Myocyte (in vitro differentiated cells): ENCODE data around the gene REXO1. TPM values are rescaled to one million over a fixed set of nuclear protein-coding genes. Genes with fewer than 3 reads are reported as not detected.
A peak's percentile ranks its signal among the peaks of the same experiment; 100 is the strongest.
"Not testable (repeated sequence)": the region's sequence is repeated elsewhere in the genome, so short reads cannot be mapped to it uniquely, and the experiment has no call there.

Experiments
- DNase-seq: peaks from one replicate; pipeline ENCODE4 v3.0.0-alpha.2; 2012; ENCODE audit warnings: low read depth
- total RNA-seq: library from RNA; depleted of rRNA; stranded (reverse); fragments of >200 nt; gene quantifications from 2 replicates; pipeline ENCODE4 v1.2.3, GENCODE V29; 2014

REXO1 gene
- total RNA-seq, 1 donor from 2014 or later, result 9.4 TPM

DNA sequence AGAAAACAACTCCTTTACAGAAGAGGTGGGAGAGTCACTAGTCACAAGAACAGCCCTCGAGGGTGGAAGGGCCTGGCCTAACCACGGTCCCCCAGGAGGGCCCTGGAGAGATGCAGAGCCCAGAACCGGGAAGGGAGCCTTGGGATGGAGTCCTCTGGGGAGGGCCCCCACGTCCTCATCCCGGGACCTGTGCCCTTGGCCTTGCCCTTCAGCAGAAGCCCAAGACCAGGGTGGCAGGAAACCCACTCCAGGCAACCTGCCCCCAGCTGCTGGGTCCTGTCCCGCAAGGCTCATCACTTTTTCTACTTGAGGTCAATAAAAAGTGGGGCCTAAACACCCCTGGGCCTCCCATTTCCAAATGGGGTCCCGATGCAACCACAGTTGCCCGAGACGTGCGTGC lies 33.9 kb downstream of the REXO1 start:
- no peak for DNase-seq

DNA sequence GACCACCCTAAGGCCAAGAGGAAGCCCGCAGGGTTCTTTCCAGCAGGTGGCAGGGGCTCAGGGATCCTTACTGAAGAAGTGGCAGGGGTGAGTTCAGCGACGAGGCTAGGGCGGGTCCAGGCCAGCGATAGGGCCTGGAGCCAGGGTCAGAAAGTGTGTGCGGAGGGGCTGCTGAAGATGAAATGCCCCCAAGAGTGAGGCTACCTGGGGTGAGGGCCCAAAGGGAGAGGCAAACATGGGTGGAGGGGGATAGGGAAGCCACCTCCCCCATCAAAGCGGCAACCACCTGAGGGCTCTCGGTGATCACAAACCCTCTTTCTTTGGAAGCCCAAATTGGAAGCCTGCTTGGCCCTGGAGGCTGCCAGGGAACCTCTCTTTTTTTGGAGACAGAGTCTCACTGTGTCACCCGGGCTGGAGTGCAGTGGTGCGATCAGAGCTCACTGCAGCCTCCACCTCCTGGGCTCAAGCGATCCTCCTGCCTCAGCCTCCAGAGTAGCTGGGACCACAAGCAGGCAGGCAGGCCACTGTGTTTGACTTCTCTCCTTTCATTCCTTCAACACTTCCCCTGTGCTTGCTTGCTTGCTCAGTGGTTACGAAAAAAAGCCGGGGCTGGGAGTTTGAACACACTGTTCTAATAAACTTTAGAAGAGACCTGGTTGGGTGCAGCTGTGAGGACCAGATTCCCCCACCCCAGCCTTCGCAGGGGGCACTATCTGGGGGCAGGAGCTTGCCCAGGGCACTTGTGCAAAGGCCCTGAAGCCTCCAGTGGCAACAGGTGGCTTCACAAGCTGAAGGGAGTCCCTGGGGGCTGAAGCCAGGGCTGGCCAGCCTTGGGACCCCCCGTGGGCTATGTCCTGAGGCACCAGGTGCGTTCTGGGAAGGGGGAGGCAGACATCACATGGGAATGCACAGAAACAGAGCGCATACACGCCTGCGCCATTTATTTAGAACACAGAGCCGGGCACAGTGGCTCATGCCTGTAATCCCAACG lies 34.8 kb downstream of the REXO1 start:
- no peak for DNase-seq

DNA sequence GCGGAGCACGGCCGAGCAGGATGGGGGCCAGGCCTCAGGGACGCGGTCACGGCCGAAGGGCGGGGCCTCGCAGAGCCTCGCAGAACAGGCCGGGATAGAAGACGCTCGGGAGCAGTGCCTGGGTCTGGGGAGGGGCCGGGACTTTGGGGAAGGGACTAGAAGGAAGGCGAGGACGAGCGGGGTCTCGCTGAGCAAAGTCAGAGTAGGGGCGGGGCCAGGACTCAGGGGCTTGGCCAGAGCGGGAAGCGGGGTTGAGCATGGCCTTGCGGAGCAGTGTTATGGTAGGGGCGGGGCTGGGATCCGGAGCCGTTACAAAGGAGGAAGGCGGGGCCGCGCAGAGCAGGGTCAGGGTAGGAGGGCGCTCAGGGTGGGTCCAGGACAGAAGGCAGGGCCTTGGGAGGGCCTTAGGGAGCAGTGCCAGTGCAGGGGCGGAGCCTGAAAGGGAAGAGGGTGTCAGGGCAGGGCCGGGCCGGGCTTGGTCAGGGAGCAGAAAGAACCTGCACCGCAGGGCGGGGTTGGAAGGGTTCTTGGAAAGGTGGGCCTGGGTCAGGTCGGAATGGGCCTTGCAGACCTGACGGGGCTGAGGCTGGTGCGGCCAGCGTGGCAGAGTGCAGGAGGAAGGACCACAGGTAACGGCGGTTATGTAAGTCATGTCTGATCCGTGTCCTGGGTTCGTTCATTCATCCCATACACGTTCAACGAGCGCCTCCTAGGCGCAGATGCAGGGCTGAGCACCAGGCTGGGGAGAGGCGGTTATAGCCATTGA lies 35.7 kb downstream of the REXO1 start:
- peak; percentile 91 for DNase-seq

DNA sequence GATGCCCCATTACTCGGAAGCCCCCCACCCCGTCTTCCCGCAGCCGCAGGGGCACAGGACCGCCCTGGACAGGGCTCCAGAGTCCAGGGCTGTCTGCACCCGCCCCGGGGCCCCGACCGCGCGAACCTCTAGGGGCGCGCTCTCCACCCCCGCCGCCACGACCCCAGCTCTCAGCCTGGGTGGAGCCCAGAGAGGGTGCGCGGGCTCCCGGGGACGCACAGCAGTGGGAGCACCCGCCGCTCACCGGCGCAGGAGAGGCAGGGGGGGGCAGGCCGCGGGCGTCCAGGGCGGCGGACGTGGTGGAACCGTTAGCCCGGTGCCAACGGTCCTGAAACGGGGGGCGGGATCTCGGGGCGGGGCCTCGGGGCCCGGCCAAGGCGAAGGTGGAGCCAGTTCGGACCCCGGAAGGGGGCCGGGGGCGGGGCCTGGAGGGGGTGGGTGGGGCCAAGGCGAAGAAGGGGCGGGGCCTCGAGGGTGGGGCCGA lies 36.3 kb downstream of the REXO1 start, which contains the start of gene ATP8B3:
ATP8B3 (minus strand) TSS at position 335 of the 484 bp plus-strand sequence. CDS start 540 bp downstream, outside the sequence.
- DNase-seq, result no peak

DNA sequence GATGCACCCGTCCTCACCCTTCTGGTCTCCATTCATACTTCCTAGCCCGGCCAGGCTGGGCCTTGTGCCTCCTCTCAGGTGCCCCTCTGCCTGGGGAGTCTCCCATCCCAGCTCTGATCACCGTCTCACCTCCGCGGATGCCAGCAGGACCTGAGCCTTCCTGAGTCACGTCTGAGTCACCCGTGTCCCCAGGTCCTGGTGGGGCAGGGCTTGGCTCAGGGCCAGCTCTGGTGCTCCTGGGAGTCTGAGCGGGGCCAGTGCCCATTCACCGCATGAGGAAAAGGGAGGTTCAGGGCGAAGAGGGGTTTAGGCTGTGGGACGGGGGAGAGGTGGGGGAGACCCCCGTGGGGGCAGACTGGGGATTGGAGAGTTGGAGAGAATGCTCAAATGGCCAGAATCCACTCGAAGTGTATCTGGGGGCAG lies 36.8 kb downstream of the REXO1 start:
- DNase-seq, result no peak

DNA sequence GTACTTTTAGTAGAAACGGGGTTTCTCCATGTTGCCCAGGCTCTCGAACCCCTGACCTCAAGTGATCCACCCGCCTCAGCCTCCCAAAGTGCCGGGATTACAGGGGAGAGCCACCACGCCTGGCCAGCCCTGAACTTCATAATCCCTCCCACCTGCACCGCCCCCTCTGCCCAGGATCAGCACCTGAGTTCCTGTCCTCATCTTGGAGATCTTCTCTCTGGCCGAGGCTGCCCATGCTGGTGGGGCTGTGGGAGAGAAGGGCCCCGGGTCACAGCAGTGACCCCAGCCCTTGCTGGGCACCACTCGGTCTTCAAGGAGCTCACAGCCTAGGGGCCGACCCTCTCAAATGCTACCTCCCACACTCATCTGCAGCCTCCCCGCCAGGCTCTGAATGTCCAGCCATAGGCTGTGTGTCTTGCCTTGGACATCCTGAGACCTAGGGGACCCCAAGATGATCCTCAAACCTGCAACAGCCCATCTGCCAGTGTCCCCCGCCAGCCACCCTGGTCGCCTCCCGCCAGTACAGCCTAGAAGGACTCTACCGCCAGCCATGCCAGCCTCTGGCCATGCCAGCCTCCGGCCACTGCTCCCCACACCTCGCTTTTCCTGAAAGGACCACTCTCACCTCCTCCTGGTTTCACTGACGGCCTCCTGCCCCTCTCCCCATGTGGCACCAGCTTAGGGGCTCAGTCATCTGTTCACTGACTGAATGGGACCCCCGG lies 37.7 kb downstream of the REXO1 start:
- DNase-seq, result no peak

DNA sequence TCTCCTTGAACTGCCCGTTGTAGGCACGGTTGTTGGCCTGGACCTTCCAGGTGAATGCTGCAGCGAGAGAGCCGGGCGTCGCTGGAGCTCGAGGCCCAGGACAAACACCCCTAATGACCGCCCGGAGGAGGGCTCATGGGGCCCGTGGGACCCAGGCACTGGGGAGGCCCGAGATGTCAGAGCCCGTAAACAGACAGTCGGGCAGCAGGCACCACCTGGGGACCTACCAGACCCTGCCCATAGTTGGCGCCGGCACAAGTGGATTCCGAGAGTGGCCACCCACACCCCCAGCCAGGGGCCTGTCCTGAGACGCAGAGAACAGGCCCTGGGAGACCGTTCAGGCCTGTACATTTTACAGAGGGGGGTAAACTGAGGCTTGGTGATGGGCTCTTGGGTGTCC lies 38.6 kb downstream of the REXO1 start:
- DNase-seq, result no peak

DNA sequence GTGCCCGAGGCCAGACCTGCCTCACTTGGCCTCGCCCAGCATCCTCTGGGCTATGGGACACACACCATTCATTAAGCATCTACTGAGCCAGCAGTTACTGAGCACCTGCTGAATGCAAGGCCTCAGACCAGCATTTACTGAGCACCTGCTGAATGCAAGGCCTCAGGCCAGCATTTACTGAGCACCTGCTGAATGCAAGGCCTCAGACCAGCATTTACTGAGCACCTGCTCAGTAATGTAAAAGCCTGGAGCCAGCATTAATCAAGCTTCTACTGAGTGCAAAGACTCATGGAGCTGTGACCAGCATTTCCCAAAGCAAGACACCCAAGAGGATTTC lies 39.9 kb downstream of the REXO1 start:
- DNase-seq, result no peak

DNA sequence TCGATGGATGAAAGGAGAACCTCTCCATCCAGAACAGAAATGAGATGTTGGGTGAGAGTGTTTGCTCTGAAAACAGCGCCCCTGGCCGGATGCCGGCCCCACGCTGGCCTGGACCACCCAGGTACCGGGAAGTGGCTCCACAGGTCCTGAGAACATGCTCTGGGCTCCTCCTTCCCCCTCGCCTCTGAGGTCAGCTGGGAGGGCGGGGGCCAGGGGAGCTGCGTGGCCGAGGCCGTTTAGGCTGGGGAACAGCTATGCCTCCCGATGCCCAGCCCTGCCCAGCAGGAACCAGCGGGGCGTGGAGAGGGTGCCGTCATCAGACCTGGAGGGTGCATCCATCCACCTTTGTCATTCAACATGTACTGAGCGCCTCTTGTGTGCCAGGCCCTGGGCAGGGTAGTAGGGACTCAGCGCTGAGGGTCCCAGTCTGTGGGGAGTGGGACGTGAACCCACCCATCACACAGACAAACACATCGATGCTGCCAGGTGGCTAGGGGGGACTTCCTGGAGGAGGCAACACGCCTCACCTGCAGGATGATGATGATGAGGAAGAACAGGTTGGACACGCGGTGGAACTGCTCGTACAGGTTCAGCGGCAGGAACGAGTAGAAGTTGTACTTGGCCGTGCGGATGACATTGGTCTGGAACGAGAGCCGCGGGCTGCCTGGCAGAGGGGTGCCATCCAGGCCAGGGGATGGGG lies 40.4 kb downstream of the REXO1 start:
- no peak for DNase-seq

DNA sequence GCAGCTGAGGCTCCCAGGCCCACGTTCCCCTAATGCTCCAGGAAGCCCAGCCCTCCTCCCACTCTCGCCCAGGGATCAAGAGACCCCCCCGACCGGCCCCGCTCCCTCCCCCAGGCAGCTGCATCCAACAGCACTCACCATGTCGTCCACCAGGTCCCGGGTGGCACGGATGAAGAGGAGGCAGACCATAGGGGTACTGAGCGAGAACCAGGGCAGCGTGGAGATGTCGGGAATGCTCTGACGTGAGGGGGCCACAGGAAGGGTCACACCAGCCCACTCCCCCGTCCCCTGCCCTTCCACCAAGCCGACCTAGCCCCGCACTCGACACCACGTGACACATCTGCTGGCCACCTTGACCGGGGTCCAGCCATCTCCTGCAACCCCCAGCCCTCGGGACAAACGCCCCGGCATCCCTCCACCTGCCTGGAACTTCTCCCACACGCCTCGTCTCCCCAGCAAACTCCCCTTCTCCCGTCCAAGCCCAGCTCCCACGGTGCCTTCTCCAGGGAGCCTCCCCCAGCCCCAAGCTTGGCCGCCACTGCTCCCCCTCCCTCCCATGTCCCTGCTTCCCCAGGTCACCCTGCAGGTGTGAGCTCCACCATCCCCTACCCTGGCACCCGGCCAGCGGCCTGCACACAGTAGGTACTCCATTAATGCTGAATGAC lies 41.1 kb downstream of the REXO1 start:
- no peak for DNase-seq

DNA sequence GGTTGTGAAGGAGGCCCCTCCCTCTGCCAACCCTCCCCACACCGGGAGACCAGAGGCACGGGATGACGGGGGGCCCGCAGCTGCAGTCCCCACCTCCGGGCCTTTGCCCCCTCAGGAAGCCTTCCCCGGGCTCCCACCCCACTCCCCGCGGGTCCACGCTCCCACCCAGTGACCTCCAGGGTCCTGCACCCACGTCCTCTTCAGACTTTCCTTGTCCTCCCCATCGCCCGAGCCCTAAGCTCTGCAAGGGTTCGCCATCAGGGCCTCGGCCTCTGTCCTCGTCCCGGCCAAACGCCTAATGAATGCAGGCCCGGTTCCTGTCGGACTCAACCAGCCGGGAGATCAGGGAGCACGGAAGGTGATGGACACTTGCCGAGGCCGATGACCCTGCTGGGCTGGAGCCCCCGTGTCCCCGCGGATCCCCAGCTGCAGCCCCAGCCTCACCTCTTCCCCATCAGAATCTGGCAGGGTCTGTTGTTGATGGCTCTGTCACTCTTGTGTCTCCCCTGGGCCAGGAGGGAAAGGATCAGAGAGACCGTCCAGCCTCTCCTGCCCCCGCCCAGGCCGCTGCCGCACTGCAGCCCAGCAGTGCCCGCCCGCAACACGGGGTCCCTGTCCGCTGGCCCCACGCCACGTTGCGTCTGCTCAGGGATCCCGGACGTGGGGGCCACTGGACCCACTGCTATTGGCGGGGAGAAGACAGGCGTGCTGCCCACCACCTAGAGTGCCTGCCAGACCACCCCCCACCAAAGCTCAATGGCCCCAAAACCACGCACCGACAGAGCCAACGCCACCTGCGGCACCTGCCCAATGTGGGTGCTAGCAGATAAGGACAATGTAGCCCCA lies 41.9 kb downstream of the REXO1 start:
- DNase-seq, result no peak

DNA sequence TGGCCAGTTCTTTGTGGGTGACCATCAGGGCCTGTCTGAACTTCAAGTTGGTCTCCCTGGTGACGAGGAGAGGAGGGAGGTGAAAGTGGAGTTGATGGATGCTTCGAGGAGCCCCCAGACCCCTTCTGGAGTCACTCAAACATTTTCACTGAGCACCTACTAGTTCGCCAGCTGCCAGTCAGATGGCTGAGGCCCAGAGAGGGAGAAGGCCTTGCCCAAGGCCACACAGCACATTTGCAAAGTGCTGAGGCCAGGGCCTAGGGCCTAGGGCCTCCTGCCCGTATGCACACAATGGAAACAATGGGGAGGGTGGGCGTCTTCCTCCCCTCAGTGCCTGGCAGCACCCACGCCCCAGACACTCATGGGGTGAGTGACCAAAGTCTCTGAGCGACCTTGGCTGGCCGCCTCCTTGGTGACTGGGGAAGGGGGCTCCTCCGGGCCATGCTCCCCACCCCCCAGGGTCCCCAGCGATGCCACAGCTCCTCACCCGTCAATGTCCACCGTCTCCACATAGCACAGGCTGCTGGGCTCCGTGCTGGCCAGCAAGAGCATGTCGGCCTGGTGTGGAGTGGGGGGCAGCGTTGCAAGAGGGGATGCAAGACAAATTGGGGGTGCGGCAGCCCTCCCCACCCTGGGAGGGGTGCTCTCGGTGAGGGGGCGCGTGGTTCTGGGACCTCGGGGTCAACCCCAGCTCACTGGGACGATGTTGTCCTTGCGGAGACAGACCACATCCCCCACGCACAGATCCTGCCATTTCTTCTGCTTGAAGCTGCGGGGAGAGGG lies 42.7 kb downstream of the REXO1 start:
- no peak for DNase-seq

DNA sequence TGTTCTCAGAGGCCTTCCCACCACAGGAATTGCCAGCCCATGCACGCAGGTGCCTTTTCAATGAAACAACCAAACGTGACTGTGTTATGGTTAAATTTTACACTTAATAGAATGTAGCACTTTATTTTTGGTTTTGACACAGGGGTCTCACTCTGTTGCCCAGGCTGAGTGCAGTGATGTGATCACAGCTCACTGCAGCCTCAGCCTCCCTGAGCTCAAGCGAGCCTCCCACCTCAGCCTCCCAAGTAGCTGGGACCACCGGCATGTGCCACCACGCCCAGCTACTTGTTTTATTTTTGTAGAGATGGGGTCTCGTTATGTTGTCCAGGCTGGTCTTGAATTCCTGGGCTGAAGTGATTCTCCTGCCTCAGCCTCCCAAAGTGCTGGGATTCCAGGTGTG lies 43.4 kb downstream of the REXO1 start:
- no peak for DNase-seq

DNA sequence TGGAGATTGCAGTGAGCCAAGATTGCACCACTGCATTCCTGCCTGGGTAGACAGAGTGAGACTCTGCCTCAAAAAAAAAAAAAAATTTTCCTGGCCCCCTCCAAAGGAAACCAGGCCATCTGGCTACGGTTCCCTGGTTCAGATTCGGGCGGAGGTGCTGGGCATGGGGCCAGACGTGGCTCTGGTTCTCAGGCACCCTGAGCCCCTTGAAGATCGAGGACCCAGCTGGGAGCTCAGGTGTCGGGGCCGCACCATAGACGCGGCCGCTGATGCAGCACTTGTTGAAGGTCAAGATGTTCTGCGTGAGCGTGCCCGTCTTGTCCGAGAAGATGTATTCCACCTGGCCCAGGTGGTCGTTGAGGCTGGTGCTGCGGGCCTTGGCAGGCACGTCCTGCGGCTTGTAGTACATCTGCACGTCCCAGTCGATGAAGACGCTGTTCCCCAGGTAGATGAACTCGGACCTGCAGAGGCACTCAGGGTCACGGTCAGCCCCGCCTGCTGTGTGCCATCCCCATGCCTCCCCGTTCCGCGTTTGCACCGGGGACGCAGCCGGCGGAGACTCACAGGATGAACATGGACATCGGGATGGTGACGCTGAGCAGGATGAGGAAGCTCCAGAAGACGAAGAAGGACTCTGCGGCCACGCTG lies 48.5 kb downstream of the REXO1 start:
- no peak for DNase-seq

DNA sequence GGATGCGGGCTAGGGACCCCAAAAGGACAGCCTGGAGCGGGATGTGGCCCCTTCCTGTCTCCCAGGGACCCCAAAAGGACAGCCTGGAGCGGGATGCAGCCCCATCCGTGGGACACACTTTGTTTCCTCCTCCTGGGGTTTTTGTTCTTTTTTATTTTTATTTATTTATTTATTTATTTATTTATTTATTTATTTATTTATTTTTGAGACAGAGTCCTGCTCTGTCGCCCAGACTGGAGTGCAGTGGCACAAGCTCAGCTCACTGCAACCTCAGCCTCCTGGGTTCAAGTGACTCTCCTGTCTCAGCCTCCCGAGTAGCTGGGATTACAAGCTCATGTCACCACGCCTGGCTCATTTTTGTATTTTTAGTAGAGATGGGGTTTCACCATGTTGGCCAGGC lies 51.0 kb downstream of the REXO1 start:
- DNase-seq, result not testable (repeated sequence)

DNA sequence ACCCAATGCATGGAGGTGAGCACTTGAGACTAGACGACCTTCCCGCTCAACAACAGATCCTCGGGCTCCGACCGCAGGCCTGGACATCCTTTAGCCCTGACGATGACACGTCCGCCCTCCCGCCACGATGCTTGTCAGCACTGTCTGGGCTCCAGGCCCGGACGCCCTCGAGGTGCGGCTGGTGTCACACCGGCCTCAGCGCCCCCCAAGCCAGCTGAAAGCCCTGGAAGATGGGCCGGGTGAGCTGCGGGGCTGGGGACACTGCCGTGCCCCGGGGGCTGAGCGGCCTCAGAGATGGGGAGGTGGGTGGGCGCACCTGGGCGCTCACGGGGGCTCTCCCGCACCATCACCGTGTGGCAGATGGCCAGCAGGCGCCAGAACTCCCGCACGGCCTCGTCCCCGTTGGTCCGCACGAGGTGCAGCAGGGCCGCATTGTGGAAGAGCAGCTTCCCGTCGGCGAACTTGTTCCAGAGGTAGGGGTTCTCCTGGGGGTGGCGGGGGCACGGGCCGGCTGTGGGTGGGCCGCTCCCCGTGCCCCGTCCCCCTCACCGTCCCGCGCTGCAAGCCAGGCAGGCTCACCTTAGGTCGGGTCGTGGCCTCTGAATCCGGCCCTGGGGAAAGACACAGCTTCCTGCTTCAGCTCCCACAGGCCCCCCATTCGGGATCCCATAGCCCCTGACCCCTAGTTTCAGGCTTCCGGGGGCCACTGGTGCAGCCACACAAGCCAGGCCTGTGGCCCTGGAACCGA lies 51.7 kb downstream of the REXO1 start:
- DNase-seq, result no peak
